GM21367 (cell line): ENCODE results near the gene EFNB2.

ENCODE experiments used
- ATAC-seq: cut with Tn5 transposase; IDR thresholded peaks from one replicate; pipeline ENCODE4 v1.9.1; 2021; ENCODE audit not compliant: unreplicated experiment

The EFNB2 gene

DNA sequence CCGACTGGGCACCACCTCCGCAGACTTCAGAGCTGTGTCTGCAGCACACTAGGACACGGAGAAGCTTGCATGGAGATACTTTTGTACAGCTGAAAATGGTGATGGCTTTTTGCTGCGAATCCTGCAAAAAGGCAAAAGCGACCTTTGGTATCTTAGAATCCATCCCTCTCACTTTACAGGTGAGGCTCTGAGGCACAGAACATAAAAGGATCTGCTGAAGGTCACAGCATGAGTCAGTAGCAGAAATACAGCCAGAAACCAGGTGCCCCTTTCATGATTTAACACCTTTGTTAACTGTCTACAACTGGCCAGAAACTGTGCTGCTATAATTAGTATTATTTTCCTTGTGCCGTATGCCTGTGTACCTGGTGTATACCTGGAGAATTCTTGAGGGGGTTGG, 48.3 kb downstream of the EFNB2 start:
- ATAC-seq = no peak

GRCh38 chr13:106486287-106486686, 49.2 kb downstream of the EFNB2 start:
- ATAC-seq = no peak

- ATAC-seq = no peak
These were observed 50.8 kb downstream of the EFNB2 start for GRCh38 chr13:106484537-106485193.

DNA sequence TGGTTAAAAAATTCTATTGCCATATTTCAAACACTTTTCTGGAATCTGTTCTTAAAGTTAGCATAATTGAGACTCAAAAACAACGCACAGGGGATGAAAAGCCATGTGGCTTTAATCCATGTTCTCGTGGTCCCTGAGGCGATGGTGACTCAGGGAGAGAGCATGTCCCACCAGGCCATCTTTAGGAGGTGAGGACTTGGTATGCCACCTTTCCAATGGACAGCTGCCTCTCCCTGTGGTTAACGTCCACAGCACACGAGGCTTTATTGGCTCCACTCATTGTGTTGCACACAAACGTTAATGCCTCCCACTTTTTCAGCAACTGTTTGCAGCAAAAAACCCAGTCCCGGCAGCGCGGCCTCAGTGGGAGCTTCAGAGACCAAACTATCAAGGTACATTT, 51.4 kb downstream of the EFNB2 start:
- no peak for ATAC-seq

DNA sequence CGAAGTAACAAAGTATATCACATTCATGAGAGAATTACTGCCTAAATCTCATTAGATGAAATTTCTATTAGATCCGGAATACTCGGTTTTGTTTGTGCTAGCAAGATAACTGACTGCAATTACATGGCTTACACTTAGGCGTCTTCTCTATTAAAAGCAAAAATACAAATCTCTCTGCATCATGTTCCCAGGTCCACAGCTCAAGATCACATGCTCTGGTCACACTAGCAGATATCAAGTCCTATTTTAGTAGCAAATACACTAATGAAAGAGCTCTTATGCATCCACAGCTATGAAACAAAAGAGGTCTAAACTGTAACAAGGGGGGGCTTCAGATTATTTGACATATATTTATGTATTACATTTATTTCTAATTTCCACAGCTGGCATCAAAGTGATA, 53.5 kb downstream of the EFNB2 start:
- ATAC-seq = no peak

DNA sequence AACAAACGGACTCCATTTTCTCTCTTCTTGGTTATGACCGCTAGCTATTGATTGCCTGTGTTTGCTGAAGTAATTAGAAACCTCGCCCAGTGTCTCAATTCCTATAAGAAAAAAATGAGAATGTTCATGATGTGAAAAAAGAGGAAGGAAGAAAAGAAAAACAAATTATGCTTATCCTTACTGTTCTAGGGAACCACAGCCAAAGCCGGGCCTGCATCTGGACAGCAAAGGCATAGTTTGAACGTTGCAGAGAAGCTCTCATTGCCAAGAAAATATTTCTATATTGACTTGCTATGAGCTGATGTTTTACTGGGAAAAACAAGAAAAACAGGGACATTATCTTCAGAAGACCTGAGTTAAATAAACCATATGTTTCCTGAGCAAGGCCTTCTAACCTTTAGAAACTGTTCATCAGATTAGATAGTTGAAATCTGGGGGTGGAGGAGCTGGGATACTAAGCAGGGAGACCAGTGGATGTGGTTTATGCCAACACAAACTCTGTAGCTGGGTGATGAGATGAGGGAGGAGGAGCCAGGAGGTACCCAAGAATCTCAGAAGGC, 55.0 kb downstream of the EFNB2 start:
- no peak for ATAC-seq

GRCh38 chr13:106479929-106480328, 55.5 kb downstream of the EFNB2 start:
- no peak for ATAC-seq

DNA sequence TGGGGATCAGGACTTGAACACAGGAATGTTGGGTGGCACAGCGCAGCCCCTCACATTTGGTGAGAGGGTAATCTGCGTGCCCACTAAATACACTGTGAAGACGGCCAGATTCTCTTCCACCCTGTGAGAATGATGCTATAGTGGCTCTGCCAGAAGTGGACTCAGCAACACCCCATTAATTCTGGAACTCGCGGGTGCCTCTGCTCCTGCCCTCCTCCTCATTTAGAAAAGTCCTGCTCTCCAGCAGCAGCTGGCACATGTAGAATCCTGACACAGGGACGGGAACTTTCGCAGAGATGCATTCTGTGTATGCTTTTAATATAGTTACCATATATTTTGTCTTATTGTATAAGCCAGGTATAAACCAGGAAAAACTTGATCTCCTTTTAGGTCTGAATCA, 57.3 kb downstream of the EFNB2 start:
- no peak for ATAC-seq

DNA sequence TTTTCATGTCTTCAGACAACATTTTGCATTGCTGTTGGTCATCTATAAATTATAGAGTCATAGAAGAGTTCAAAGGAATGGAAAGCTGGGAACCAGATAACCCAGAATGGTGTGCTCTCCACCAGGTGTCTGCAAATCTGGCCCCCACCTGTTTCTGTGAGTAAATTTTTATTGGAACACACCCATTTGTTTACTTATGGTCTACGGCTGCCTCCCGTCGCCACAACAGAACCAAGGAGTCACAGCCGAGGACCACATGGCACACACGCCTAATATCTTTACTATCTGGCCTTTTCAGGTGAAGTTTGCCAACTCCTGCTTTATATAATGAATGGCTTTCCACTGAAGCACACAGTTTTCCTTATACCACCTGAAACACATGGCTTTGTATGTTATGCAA, 58.2 kb downstream of the EFNB2 start:
- no peak for ATAC-seq

DNA sequence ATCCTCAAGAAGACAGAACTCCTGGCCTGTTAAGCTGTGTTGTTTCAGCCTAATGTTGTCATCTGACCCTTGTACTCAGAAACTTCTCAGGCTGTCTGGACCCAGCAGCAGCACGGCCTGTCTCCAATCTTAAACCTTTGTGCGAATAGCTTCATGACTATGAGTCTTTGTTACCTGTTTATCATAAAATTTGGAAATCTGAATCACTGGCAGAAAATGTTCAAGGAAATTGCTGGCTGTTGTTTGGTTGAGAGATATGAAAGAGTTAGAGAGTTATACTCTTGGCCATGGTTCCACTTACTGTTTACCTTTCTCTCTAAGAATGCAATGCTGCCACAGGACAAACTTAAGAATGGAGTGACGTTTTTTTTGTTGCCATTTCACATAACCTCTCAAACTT, 59.6 kb downstream of the EFNB2 start:
- no peak for ATAC-seq

GRCh38 chr13:106474912-106475311, 60.5 kb downstream of the EFNB2 start:
- no peak for ATAC-seq

DNA sequence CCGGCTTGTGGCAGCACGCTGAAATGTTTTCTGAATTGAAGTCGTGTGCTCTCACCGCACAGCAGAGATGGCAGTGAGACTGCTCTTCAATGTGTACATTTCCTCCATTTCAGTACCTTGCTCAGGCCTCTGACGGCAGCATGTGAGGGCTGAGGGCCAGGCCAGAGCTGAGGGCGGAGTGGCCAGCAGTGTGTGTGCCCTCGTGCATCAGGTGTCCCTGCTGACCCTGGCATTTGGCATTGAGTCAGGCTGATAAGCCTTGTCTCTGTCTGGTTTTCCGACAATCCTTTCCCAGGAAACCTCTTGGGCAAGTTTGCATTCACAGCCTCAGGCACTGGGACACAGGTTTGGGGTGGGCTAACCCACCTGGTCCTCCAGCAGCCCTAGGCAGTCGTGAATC, 62.3 kb downstream of the EFNB2 start:
- ATAC-seq = no peak

GRCh38 chr13:106472621-106473020, 62.8 kb downstream of the EFNB2 start:
- no peak for ATAC-seq

DNA sequence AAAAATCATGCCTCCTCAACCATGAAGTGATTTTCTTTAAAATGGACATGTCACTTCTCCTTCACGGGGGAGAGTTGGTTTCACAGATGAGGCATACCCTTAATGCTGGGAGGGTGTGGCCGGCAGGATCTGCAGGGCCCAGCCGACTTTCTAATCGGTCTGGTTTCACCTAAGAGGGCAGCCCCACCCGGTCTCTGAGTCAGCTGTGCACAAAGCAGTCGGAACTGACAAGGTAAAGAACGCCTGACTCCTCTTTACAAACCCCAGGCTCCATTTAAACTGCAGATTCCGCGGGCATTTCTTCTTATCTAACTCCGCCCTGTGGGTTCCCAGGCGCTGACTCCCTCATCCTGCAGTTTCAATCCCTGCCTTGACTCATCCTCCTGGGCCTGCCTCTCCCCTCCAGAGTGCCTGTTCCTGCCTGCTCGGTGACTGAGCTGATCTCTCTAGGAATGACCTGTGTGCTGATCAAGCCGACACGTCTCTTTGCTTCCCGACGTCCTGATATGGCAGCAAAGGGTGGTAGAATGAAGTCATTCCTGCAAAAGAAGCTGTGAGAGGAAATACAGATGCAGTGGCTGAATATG, 63.4 kb downstream of the EFNB2 start:
- ATAC-seq = no peak

GRCh38 chr13:106470576-106470975, 64.9 kb downstream of the EFNB2 start:
- ATAC-seq = no peak

- ATAC-seq = no peak
These were observed 66.5 kb downstream of the EFNB2 start for GRCh38 chr13:106468744-106469590.

- ATAC-seq = no peak
These were observed 67.3 kb downstream of the EFNB2 start for GRCh38 chr13:106468207-106468606.

DNA sequence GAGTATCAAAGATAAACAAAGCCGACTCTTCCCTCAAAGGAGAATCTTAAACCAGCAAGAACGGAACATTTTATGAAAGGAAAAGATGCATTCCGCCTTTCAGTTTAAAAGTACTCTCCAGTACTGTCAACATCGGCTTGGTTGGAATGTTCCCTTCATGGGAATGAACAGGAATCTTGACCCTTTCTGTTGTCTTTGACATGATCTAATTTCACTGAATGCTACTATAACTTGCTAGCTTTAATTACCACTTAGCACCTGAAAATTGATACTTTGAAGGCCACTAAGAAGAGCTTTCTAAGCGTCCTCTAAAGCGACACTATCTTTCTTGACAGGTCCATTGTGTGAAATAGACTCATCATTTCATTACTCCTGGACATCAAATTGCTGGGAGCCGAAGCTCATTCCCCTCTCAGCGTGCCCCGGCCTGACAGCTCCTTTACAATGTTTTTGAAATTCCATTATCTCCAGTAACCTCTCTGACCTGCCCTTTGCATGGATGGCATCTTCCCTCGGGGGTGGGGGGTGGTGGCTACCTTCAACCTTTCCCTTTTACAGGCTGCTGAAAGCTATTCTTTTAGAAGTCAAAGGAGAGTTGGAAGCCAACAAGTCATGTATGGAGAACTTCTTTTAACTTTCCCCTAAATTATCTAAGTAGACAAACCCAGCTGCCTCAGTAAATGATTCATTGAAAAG, 67.9 kb downstream of the EFNB2 start:
- no peak for ATAC-seq

DNA sequence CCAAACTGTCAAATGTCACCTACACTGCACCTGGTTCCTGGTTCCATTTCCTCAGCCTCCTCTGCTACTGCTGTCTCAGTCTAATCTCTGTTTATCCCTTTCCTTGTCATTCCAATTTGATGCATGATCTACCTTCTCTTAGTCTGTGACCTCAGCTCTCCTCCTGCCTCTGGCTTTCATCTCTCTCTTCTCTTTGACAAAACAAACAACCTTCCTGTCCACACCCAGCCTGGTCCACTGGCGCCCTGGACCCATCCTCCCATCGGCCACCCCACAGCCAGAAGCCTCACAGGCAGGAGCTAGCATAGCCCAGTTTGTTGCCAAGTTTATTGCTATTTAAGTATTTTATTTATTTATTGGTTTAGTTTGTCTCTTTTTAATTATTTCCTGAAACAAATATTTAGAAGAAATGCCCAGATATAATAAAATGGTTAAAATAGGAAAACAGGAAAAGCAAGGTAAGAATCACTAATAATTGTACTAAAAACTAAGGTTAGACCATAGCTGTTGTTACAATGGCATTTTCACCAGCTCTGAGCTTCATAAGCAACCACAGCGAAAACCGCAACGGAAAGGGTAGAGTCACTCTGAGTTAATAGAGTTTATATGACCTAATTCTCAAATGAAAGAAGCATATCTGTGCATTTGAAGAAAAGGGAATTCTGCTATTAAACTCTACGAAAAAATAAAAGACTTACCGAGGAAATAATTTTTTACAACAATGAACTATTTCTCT, 68.6 kb downstream of the EFNB2 start:
- no peak for ATAC-seq

DNA sequence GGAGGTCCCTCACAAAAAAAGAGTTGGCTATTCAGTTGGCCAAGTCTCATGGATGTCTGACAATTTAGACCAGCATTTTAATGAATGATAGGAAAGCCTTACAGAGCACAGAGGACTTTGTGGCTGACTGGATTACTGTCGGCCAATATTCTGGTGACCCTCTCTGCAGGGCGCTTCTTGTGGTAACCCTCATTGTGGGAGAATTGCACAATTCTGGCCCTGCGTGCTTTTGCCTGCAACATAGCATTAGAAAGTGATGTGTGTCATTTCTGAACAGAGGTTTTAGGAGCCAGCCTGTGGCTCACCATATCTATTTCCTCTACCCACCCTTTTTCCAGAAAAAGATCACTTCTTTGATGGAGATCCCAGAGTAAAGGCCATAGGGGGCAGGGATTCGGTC, 71.4 kb downstream of the EFNB2 start:
- ATAC-seq = no peak

GRCh38 chr13:106462710-106463109, 72.8 kb downstream of the EFNB2 start:
- no peak for ATAC-seq
